Ammon's horn (tissue), 1 donor: ENCODE results near the gene MRPL39.

Experiments used
- DNase-seq: peaks from one replicate; pipeline ENCODE4 v3.0.0-alpha.2; 2016; ENCODE audit warnings: low spot score

The MRPL39 gene

DNA sequence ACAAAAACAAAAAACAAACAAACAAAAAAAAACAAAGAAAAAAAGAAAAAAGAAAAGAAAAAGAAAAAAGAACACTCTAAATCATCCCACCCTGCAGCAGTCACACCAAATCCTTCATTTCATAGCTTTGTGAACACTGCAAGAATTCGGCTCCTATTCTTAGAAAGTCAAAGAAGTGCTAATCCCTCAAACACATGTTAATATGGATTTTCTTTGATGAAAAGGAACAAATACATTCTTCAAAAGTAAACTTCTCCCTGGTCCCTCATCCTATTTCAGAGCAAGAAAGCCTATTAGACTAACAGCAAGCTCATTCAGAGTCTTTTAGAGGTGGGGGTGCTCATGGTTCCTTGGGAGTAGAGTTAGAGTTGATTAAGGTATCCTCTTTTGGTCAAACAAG, 7.2 kb upstream of the MRPL39 start:
- DNase-seq, result no peak

- peak; percentile 92 for DNase-seq
Measured at GRCh38 chr21:25608044-25608737, 910 bp upstream of the MRPL39 start.

DNA sequence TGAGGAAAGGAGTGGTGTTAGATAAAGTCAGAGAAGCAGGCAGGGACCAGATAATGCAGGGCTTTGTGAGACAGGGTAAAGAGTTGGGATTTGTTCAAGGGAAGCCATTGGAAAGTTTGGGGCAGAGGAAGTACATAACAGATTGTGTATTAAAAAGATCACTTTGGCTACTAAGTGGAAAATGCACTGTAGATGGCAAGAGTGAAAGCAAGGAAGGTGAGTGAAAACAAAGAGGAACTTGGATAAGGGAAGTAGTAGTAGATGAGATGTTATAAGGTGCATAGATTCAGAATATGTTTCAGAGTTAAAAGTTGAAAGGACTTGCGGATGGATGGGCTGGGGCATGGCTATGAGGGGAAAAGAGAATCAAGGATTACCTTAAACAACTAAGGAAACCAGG, 17.4 kb downstream of the MRPL39 start:
- no peak for DNase-seq

DNA sequence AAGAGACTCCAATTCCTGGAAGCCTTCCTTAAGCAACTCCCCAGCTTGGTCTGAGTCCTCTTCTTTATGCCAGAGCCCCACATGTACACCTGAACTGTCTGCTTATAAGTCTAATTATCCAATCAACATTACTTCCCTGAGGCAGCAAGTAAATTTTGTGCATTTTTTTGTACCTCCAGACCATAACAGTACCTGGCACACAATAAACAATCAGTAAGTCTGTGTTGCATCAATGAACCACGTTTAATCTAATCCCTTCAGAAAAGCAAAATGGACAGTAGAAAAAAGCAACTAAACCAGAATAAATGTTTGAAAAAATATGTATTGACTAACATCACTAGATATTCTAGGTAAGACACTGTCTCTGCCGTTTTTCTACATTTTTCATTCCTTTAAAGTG, 20.5 kb downstream of the MRPL39 start:
- no peak for DNase-seq

- no peak for DNase-seq
Measured at GRCh38 chr21:25586326-25586725, 21.0 kb downstream of the MRPL39 start.

DNA sequence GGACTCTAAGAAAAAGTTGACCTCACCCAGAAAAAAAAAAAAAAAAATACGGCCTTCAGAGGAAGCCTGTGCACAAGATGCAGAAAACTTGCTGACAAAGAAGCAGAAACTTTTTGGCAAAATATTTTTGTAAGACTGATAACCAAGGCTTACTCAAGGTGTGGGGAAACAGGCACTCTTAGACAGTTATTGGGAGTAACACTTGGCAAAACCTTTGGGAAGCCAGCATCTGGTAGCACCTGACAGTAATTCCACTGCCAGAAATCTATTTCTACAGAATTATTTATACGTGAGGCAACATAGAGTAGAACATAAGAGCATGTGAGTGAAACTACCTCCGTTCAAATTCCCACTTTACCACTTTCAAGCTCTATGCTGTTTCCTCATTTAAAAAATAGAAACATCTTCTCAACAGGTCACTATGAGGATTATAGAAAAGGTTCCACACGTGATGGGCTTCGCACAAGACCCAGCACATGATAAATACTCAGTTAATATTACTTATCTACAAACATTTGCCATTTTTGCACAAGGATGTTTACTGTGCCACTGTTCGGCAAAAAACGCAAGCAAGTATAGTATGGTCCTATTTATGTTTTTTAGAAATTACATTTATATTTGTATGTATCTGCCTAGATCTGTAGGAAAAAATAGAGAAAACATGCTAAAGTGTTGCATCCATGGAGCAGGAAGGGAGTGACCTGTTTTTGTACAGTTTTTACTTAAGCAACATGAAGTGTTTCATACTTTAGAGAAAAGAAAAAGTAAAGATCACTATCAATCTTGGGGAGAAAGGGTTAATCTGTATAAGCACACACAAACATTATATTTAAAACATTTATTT, 22.2 kb downstream of the MRPL39 start:
- no peak for DNase-seq

GRCh38 chr21:25583370-25584130, 23.7 kb downstream of the MRPL39 start:
- DNase-seq, result no peak

- no peak for DNase-seq
Measured at GRCh38 chr21:25582888-25583287, 24.4 kb downstream of the MRPL39 start.

DNA sequence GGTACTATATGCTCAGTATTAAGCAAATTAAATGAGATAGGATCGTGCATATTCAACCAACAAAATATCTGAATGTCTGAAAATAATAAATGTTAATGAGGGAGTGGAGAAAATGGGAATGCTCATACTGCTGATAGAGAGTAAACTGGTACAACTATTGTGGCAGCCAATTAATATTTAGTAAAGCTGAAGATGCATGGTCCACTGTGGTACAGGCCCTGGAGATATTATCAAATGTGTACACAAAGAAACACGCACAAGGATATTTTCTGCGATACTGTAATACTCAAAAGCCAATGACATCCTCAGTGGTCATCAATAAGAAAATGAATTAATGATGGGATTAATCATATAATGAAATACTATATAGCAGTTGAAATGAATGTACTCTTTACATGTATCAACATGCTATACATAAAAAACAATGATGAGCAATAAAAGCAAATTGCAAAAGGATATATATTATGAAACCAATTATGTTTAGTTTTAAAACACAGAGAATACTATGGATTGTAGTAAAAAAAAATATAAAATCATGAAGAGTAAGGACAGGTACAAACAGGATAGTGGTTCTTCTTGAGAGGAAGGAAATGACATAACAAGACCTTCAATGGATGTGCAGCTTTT, 25.0 kb downstream of the MRPL39 start:
- DNase-seq, result no peak

GRCh38 chr21:25581582-25581981, 25.7 kb downstream of the MRPL39 start:
- DNase-seq, result no peak

- DNase-seq, result no peak
Measured at GRCh38 chr21:25580912-25581260, 26.4 kb downstream of the MRPL39 start.

- no peak for DNase-seq
Measured at GRCh38 chr21:25579226-25580013, 27.9 kb downstream of the MRPL39 start.

GRCh38 chr21:25578056-25578961, 29.0 kb downstream of the MRPL39 start:
- no peak for DNase-seq

- no peak for DNase-seq
Measured at GRCh38 chr21:25577424-25578055, 29.7 kb downstream of the MRPL39 start.

- DNase-seq, result peak; percentile 75
Measured at GRCh38 chr21:25573409-25574206, 33.7 kb downstream of the MRPL39 start.

DNA sequence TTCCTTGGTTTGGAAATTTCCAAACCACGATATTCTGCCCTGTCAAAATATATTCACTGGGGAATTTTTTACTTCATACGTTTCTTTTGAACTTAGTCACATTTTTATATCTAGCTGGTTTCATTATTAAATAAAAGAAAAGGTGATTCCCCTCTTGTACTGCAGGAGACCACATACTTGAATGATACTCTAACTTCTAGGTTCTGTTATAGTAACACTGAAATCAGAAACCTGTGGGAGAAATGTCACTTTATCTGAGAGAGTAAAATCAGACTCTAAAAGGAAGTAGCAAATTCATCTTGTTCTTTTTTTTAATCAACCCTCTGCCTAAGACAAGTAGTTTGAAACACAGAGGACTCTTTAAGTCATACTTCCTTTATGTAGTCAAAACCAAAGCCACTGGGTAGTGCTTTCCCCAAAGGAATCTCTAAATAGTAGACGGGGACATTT, 34.4 kb downstream of the MRPL39 start:
- no peak for DNase-seq

DNA sequence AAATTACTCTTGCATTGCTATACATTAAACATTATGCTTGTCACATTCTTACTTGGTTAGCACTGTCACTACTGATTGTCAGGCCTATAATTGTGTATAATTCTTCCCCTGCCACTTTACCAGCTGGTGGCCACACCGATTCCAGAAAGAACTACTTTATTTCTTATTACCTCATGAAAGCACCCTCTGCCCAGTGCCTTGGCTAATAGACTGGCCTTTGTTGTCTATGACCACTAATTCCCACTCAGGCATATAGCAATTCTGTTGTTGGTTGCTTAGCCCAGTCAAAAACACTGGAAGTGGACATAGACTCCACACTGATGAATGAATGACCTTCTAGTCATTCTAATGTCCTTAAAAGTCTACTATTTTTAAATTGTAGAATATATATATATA, 35.6 kb downstream of the MRPL39 start:
- no peak for DNase-seq

GRCh38 chr21:25569711-25570110, 37.6 kb downstream of the MRPL39 start:
- no peak for DNase-seq

- DNase-seq, result no peak
Measured at GRCh38 chr21:25569084-25569483, 38.2 kb downstream of the MRPL39 start.
